NCI-H1417 treated with DMSO at 0.1 percent for 48 hours (cell line): Measurements from ENCODE around the gene HIGD1B.
"Not testable (repeated sequence)": the region's sequence is repeated elsewhere in the genome, so short reads cannot be mapped to it uniquely, and the experiment has no call there.

Experiments used
- DNase-seq: peaks from one replicate; lab custom pipeline; 2025; lab: John Stamatoyannopoulos, UW

HIGD1B gene

DNA sequence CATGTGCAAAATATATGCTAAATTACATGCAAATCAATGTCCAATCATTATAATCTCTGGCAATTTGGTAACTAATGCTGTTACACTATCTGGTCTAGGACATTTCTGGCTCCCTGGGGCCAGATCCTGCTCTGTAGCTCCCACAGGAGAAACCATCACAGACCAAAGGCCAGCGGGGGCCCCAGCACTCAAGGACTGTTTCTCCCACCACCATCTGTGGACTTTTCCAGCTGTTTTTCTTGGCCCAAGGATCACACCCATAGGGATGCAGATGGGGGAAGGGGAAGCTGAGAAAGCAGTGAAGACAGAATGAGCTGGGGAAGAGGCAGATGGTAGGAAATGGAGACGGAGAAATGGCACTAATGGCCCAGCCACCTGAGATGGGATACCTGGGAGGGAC lies at the start of gene HIGD1B:
Gene HIGD1B, plus strand, starts transcription at position 298 of the 400 bp plus-strand sequence. CDS start 270 bp downstream, outside the sequence.
- DNase-seq, result no peak

DNA sequence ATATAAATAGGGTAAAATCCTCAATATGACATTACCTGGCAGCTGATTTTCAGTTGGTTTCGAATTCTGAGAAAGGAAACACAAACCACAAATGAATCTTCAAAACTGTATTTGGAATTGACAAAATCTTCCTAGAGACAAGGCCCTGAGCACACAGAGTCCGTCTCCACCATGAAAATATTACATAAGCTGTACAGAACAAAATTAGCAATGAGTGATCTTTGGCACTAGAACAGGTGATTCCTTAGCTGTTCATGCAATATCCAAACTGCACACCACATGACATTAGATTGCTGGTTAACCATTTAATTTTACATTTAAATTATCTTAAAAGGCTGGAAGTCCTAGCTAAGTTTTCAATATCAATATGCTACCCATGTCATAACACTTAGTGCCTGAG lies 49.3 kb upstream of the HIGD1B start:
- DNase-seq, result no peak

DNA sequence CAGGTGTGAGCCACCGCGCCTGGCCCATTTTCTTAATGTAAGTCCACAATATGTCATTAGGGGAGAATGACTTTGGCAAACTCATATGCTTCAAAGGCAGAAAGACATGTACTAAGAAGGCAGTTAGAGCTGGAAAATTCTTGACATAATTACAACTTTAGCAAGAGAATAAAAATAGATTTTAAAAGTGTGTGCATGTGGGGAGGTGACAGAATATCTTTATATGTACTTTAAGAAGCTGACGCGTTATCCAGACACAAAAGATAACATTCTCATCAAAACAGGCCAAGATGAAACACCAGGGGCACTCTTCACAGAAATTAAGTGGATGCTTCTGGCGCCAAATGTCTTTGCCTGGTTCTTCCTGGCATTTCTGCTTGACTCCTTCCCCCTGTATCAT lies 45.8 kb upstream of the HIGD1B start:
- DNase-seq, result no peak

DNA sequence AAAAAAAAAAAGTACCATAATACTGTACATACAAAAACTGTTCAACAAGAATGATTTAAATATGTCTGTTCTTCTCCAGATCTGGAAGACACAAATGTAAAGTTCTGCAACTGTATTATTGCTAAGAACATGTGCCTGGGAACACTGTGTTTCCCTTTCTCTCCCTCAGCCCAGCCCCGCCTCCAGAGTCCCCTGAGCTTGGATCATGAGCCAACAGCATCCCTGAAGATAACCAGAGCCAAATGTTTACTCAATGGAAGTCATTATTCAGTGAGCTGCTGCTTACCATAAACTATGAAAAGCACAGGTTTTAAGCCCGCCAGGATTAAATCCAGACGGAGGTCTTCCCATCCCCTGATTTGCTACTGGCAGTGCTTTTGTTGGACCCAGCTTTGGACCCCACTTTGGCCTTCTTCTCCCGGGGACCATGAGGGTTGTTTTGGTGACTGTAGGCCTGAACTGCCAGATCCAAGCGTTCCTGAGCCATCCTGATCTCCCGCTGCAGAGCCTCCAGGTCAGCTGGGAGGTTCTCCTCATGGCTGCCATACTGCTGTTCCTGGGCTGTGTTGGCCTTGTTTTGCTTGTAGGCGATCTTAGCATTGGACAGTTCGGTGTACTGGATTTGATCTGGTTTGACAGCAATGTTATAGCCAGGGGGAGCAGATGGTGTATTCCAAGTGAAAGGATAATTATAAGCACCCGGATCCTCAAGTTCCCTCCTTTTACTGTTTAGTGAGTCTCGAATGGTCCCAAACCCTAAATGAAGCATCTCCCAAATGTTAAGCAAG lies 43.2 kb upstream of the HIGD1B start:
- no peak for DNase-seq

GRCh38 chr17:44807093-44807816 lies 40.4 kb upstream of the HIGD1B start:
- no peak for DNase-seq

GRCh38 chr17:44807817-44808155 lies 39.9 kb upstream of the HIGD1B start:
- no peak for DNase-seq

GRCh38 chr17:44808156-44808555 lies 39.5 kb upstream of the HIGD1B start:
- no peak for DNase-seq

GRCh38 chr17:44808656-44809388 lies 38.9 kb upstream of the HIGD1B start:
- DNase-seq, result not testable (repeated sequence)

- no peak for DNase-seq
Measured at GRCh38 chr17:44812263-44812662, 35.4 kb upstream of the HIGD1B start.

DNA sequence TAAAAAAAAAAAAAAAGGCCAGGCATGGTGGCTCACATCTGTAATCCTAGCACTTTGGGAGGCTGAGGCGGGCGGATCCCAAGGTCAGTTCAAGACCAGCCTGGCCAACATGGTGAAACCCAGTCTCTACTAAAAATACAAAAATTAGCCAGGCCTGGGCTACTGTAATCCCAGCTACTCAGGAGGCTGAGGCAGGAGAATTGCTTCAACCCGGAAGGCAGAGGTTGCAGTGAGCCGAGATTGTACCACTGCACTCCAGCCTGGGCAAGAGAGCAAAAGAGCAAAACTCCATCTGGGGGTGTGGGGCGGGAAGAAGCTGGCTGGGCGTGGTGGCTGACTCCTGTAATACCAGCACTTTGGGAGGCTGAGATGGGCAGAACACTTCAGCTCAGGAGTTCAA lies 29.2 kb upstream of the HIGD1B start:
- not testable (repeated sequence) for DNase-seq

GRCh38 chr17:44820631-44821212 lies 27.0 kb upstream of the HIGD1B start:
- DNase-seq, result peak; percentile 96

DNA sequence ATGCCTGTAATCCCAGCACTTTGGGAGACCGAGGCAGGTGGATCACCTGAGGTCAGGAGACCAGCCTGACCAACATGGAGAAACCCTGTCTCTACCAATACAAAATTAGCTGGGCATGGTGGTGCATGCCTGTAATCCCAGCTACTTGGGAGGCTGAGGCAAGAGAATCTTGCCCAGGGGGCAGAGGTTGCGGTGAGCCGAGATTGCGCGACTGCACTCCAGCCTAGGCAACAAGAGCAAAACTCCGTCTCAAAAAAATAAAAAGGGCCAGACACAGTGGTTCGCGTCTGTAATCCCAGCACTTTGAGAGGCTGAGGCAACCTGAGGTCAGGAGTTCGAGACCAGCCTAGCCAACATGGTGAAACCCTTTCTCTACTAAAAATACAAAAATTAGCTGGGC lies 22.4 kb upstream of the HIGD1B start:
- DNase-seq, result not testable (repeated sequence)

- DNase-seq, result no peak
Measured at GRCh38 chr17:44826123-44826790, 21.4 kb upstream of the HIGD1B start.

- DNase-seq, result no peak
Measured at GRCh38 chr17:44827863-44828262, 19.8 kb upstream of the HIGD1B start.

- DNase-seq, result no peak
Measured at GRCh38 chr17:44828919-44829522, 18.7 kb upstream of the HIGD1B start.

DNA sequence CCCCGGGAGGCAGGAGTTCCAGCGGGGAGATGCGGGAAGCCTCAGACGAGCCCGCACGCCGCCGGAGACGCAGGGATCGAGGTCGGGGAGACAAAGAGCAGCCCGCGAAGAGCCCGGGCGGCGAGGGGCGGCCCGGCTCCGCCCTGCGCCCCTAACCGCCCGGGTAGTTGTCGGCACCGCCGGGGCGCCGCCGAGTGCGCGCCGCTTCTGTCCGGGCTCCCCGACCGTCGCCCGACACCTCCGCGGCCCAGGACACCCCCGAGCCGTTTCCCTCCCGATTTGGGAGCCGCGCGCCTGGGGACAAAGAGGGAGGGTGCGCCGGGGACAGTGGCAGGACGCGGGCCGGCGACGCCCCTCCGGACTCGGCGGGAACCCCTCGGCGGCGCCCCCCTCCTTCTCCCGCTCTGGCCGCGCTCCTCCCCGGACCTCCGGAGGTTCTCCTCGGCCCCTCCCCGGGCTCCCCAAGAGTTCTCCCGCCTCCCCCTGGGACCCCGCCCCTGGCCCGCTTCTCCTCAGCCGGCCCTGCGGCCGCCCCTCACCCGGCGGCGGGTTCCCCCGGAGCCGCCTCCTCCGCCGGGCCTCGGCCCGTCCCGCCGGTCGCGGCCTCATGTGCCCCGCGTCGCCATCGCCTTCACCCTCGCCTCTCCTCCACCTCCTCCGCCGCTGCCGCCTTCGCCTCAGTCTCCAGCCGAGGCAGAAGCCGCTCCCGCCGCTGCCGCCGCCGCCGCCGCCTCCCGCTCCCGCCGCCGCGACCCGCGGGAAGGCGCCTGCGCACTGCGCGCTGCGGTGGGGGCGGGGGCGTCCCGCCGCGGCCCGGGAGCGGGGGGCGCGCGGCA lies 17.9 kb upstream of the HIGD1B start, which contains the start of gene GJC1:
Gene GJC1, minus strand, starts transcription at position 765 of the 836 bp plus-strand sequence. CDS start 24,470 bp downstream, outside the sequence.
- no peak for DNase-seq

GRCh38 chr17:44830359-44831288 lies 17.1 kb upstream of the HIGD1B start:
- no peak for DNase-seq

GRCh38 chr17:44831371-44831770 lies 16.3 kb upstream of the HIGD1B start:
- no peak for DNase-seq

DNA sequence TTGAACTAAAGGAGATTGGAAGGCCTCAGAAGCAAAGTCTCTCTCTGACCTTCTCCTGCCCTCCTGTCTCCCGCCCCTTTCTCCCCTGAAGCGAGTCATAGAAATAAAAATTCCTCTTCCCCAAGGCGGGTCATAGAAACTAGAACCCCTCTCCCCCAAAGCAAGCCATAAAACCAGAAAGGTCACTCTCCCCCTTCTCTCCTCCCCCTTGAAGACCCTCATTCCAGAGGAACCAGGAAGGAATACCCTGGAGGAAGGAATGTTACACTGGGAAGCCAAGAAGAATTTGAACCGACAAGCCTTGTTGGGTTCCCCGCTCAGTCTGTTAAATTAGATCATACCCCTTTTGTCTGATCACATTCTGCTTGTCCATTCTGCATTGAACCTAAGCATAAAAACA lies 14.9 kb upstream of the HIGD1B start:
- no peak for DNase-seq
